ENCODE data around the gene CLSTN3.

- no peak for TF ChIP-seq CTCF (IDR thresholded peaks at IDR 0.05; ENCODE audit: extremely low read depth in 1 of 2, insufficient read depth in 1 of 2, low read depth in 1 of 2, low read length in 2 of 2)
- TF ChIP-seq EZH2 (IDR thresholded peaks at IDR 0.05; ENCODE audit: borderline replicate concordance, low read depth, low read length, severe bottlenecking): no peak
- no peak for TF ChIP-seq POLR2A (IDR thresholded peaks at IDR 0.05; ENCODE audit: low read depth, low read length)
- TF ChIP-seq GATA2 (IDR thresholded peaks at IDR 0.05; ENCODE audit: insufficient read depth, insufficient read length, low read depth, low read length): no peak
These were observed 72.9 kb downstream of the CLSTN3 start for GRCh38 chr12:7203109-7203508.

All from endothelial cell of umbilical vein (primary cell).